ENCODE results near the gene PYCARD. TPM values are rescaled to one million over a fixed set of nuclear protein-coding genes. Genes with fewer than 3 reads are reported as not detected.

Gene PYCARD
- total and polyA plus RNA-seq, 9 of the 15 experiments (the other 6 are each of a cell fraction or from before 2014, with no cell fraction given): 1.3 to 28.4 (median 6.0) TPM

GRCh38 chr16:31157136-31157535 lies 45.4 kb downstream of the PYCARD start (continued):
- TF ChIP-seq ZNF280A (IDR thresholded peaks at IDR 0.05; ENCODE audit: low read depth, partially characterized antibody) (no peak), ZNF592 (IDR thresholded peaks at IDR 0.05) (no peak; the same call in 1 of the 2 replicates), UBTF (IDR thresholded peaks at IDR 0.05; ENCODE audit: borderline replicate concordance in 1 of 2, low read depth in 2 of 2, low read length in 2 of 2) (no peak), CUX1 (CRISPR knock-in tag; IDR thresholded peaks at IDR 0.05) (no peak), ZNF316 (IDR thresholded peaks at IDR 0.05) (no peak), ARHGAP35 (IDR thresholded peaks at IDR 0.05; ENCODE audit: partially characterized antibody) (no peak), L3MBTL2 (IDR thresholded peaks at IDR 0.05) (peak; percentile 97), GABPB1 (CRISPR knock-in tag; IDR thresholded peaks at IDR 0.05) (no peak), KHSRP (IDR thresholded peaks at IDR 0.05) (no peak), SAFB (IDR thresholded peaks at IDR 0.05; ENCODE audit: borderline replicate concordance, low read depth, low read length) (no peak), KAT2B (IDR thresholded peaks at IDR 0.05; ENCODE audit: low read depth, low read length) (no peak), SMARCB1 (IDR thresholded peaks at IDR 0.05; ENCODE audit: insufficient read length, low read depth) (no peak), MAX (CRISPR knock-in tag; IDR thresholded peaks at IDR 0.05) (peak; percentile 80), LCOR (CRISPR knock-in tag; IDR thresholded peaks at IDR 0.05) (no peak), SREBF2 (CRISPR knock-in tag; IDR thresholded peaks at IDR 0.05) (no peak)

All from K562 (cell line).